ENCODE measurements around the gene MED10.

- TF ChIP-seq POLR2A (IDR thresholded peaks at IDR 0.05; ENCODE audit: low read depth, low read length), result no peak
- no peak for TF ChIP-seq POLR2AphosphoS5 (IDR thresholded peaks at IDR 0.05; ENCODE audit: low read depth, low read length)
- TF ChIP-seq TAF1 (IDR thresholded peaks at IDR 0.05; ENCODE audit: borderline replicate concordance, low read depth, low read length), result no peak
These were observed 38.2 kb downstream of the MED10 start for GRCh38 chr5:6340100-6340499.

All from GM12892 (cell line).